ENCODE results near the gene NFATC2. TPM values are rescaled to one million over a fixed set of nuclear protein-coding genes. Genes with fewer than 3 reads are reported as not detected.

The NFATC2 gene
- total RNA-seq, 4 donors from 2014 or later = 5.7 to 36.4 (median 12.0) TPM

- Histone ChIP-seq H3K4me3 (no peak overlapping the region), H3K27me3 (no peaks in the 10 kb centered on the region), H3K36me3 (no peaks in the 10 kb centered on the region), H3K27ac (no peak overlapping the region), H3K9me3 (no peaks in the 10 kb centered on the region), H3K4me1 (no peaks in the 10 kb centered on the region)
- intact Hi-C loops (cut with DNase I; ENCODE audit: low total_unique reads) = no loop called here
- DNase-seq = no peak
- no peak for TF ChIP-seq POLR2A (IDR thresholded peaks at IDR 0.05)
- TF ChIP-seq, protein P1, sequence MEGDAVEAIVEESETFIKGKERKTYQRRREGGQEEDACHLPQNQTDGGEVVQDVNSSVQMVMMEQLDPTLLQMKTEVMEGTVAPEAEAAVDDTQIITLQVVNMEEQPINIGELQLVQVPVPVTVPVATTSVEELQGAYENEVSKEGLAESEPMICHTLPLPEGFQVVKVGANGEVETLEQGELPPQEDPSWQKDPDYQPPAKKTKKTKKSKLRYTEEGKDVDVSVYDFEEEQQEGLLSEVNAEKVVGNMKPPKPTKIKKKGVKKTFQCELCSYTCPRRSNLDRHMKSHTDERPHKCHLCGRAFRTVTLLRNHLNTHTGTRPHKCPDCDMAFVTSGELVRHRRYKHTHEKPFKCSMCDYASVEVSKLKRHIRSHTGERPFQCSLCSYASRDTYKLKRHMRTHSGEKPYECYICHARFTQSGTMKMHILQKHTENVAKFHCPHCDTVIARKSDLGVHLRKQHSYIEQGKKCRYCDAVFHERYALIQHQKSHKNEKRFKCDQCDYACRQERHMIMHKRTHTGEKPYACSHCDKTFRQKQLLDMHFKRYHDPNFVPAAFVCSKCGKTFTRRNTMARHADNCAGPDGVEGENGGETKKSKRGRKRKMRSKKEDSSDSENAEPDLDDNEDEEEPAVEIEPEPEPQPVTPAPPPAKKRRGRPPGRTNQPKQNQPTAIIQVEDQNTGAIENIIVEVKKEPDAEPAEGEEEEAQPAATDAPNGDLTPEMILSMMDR (IDR thresholded peaks at IDR 0.05) = no peak
These were observed 42.6 kb upstream of the NFATC2 start for GRCh38 chr20:51585148-51585547.

GRCh38 chr20:51584737-51585136, 42.2 kb upstream of the NFATC2 start:
- Histone ChIP-seq H3K4me3 (no peak overlapping the region), H3K4me1 (no peaks in the 10 kb centered on the region), H3K27ac (no peak overlapping the region), H3K36me3 (no peaks in the 10 kb centered on the region), H3K9me3 (no peaks in the 10 kb centered on the region), H3K27me3 (no peaks in the 10 kb centered on the region)
- TF ChIP-seq POLR2A (IDR thresholded peaks at IDR 0.05) = no peak
- TF ChIP-seq, protein P1 (IDR thresholded peaks at IDR 0.05) = no peak
- intact Hi-C loops (cut with DNase I; ENCODE audit: low total_unique reads) = no loop called here
- DNase-seq = no peak

- intact Hi-C loops (cut with DNase I; ENCODE audit: low total_unique reads) = no loop called here
- Histone ChIP-seq H3K36me3 (no peaks in the 10 kb centered on the region), H3K27me3 (no peaks in the 10 kb centered on the region), H3K4me1 (no peaks in the 10 kb centered on the region), H3K4me3 (no peak overlapping the region), H3K9me3 (no peaks in the 10 kb centered on the region), H3K27ac (no peak overlapping the region)
- TF ChIP-seq, protein P1 (IDR thresholded peaks at IDR 0.05) = no peak
- TF ChIP-seq POLR2A (IDR thresholded peaks at IDR 0.05) = no peak
- no peak for DNase-seq
These were observed 41.6 kb upstream of the NFATC2 start for GRCh38 chr20:51584116-51584515.

GRCh38 chr20:51583499-51583898, 41.0 kb upstream of the NFATC2 start:
- intact Hi-C loops (cut with DNase I; ENCODE audit: low total_unique reads) = no loop called here
- H3K27ac ChIP-seq = no peak overlapping the region
- H3K9me3 ChIP-seq = no peaks in the 10 kb centered on the region
- no peaks in the 10 kb centered on the region for H3K4me1 ChIP-seq
- DNase-seq = no peak
- TF ChIP-seq, protein P1 (IDR thresholded peaks at IDR 0.05) = no peak
- no peak for TF ChIP-seq POLR2A (IDR thresholded peaks at IDR 0.05)
- H3K27me3 ChIP-seq = no peaks in the 10 kb centered on the region
- H3K36me3 ChIP-seq = no peaks in the 10 kb centered on the region
- no peak overlapping the region for H3K4me3 ChIP-seq

- Histone ChIP-seq H3K9me3 (no peaks in the 10 kb centered on the region), H3K36me3 (no peaks in the 10 kb centered on the region), H3K4me1 (no peaks in the 10 kb centered on the region), H3K27ac (no peak overlapping the region), H3K4me3 (no peak overlapping the region), H3K27me3 (no peaks in the 10 kb centered on the region)
- no peak for DNase-seq
- intact Hi-C loops (cut with DNase I; ENCODE audit: low total_unique reads) = no loop called here
- TF ChIP-seq, protein P1 (IDR thresholded peaks at IDR 0.05) = no peak
- no peak for TF ChIP-seq POLR2A (IDR thresholded peaks at IDR 0.05)
These were observed 40.6 kb upstream of the NFATC2 start for GRCh38 chr20:51583073-51583472.

Measured in uterus (tissue), 4 donors.